Stimulated activated effector memory CD8-positive, alpha-beta T cell treated with anti-CD3 and anti-CD28 coated beads, Interleukin-12 subunit alpha, Interleukin-12 subunit beta, amount 100 ng/mL, for 72 hours (primary cell): Measurements from ENCODE around the gene TCF19.
A peak's percentile ranks its signal among the peaks of the same experiment; 100 is the strongest.

ENCODE experiments used
- ATAC-seq: fragments of 150-1000 bp; cut with Tn5 transposase; 2 replicates; pipeline ENCODE4 v1.10.0; 2021
- DNase-seq, 2 donors: peaks; one replicate each; pipeline ENCODE4 v3.0.0; 2021 to 2022; ENCODE audit warnings: low spot score in 2 of 2
- H3K27ac Mint-ChIP-seq: one replicate; pipeline ENCODE4 v1.8.0; 2022; ENCODE audit warnings: mild to moderate bottlenecking, mixed read lengths
- H3K36me3 Mint-ChIP-seq: one replicate; pipeline ENCODE4 v1.8.0; 2022; ENCODE audit warnings: mild to moderate bottlenecking, mixed read lengths
- H3K4me1 Mint-ChIP-seq: one replicate; pipeline ENCODE4 v1.8.0; 2022; ENCODE audit warnings: mixed read lengths
- H3K4me3 Mint-ChIP-seq: one replicate; pipeline ENCODE4 v1.8.0; 2022; ENCODE audit warnings: mild to moderate bottlenecking, mixed read lengths
- H3K9me3 Mint-ChIP-seq: one replicate; pipeline ENCODE4 v1.8.0; 2022; ENCODE audit warnings: mixed read lengths

TCF19 gene, protein sequence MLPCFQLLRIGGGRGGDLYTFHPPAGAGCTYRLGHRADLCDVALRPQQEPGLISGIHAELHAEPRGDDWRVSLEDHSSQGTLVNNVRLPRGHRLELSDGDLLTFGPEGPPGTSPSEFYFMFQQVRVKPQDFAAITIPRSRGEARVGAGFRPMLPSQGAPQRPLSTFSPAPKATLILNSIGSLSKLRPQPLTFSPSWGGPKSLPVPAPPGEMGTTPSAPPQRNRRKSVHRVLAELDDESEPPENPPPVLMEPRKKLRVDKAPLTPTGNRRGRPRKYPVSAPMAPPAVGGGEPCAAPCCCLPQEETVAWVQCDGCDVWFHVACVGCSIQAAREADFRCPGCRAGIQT

GRCh38 chr6:31158140-31158862, at the start of gene TCF19:
TSS of gene TCF19 (plus strand) at chr6:31158589. CDS start at chr6:31159470, 881 bp downstream.
- Mint-ChIP-seq H3K4me3 (peak within 1 kb of the TSS; percentile 96), H3K4me1 (peaks cover 49% of the 10 kb centered on the region), H3K9me3 (no peaks in the 10 kb centered on the region), H3K27ac (peak within 1 kb of the TSS; percentile 96), H3K36me3 (peaks cover 64% of the 10 kb centered on the region)
- ATAC-seq, result peak; percentile 94
- DNase-seq, result peak; percentile 95 to 100

DNA sequence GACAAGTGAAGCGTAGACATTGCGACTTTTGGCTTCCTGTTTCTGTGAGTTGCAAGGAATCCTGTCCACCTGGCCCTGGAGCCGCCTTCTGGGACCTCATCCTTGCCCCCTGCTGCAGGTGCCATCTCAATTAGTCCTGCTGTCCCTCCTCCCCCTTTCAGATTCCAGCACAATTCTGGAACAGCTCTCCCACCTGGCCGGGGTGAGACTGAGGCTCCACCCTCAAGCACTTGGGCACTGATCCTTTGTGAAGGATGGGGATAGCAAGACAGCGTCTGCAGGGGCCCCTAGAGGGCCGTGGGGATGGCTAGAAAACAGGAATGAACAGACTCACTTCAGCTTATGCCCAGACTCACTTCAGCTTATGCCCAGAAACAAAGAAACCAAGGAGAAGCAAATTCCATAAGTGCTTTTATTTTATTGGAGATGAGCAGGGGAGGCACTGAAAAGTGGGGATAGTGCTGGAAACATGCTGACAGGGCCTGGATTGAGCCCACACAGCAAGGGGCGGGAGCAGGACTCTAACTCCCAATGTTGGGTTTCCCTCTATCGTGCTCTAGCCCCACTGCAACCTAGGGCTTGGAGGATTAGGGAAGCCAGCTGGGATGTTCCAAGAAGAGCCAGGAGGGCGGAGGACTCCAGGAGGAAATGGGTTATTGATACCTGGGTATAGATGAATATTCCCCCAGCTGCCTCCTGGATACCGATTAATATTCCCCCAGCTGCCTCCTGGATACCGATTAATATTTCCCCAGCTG, 47.4 kb upstream of the TCF19 start:
- no peak for ATAC-seq
- no peak for DNase-seq
- H3K27ac Mint-ChIP-seq, result no peak overlapping the region
- H3K36me3 Mint-ChIP-seq, result no peaks in the 10 kb centered on the region
- H3K4me1 Mint-ChIP-seq, result no peaks in the 10 kb centered on the region
- H3K4me3 Mint-ChIP-seq, result no peak overlapping the region
- no peaks in the 10 kb centered on the region for H3K9me3 Mint-ChIP-seq

DNA sequence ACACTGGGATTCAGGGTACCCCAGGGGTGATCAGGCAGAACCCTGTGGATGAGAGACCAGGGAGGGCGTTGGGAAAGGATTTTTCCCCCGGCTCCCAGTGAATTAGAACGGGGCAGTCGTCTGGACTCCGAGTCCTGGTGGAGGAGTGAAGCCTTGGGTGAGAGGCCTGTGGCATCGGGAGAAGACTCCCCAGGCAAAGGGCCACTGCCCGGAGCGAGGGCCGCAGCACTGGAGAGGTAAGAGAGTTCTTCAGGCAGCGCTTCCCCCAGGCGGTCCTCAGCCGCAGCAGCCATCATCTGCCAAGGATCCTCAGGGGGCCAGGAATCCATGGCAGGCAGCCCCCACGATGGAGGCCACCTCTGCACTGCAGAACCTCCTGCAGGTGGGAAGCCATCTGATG, 46.7 kb upstream of the TCF19 start:
- ATAC-seq (no peak), DNase-seq (no peak)
- no peaks in the 10 kb centered on the region for H3K36me3 Mint-ChIP-seq
- no peak overlapping the region for H3K27ac Mint-ChIP-seq
- no peak overlapping the region for H3K4me3 Mint-ChIP-seq
- H3K4me1 Mint-ChIP-seq, result no peaks in the 10 kb centered on the region
- H3K9me3 Mint-ChIP-seq, result no peaks in the 10 kb centered on the region

GRCh38 chr6:31112478-31112877, 45.9 kb upstream of the TCF19 start, which contains the start of gene C6orf15:
TSS of gene C6orf15 (minus strand) at chr6:31112575. CDS start at chr6:31112555, 20 bp downstream.
- no peak for DNase-seq
- H3K9me3 Mint-ChIP-seq, result no peaks in the 10 kb centered on the region
- no peak for ATAC-seq
- H3K4me3 Mint-ChIP-seq, result no peak within 1 kb of the TSS
- no peaks in the 10 kb centered on the region for H3K36me3 Mint-ChIP-seq
- H3K4me1 Mint-ChIP-seq, result no peaks in the 10 kb centered on the region
- no peak within 1 kb of the TSS for H3K27ac Mint-ChIP-seq

- peak overlapping the region; percentile 26 for H3K27ac Mint-ChIP-seq
These were observed 44.4 kb upstream of the TCF19 start for GRCh38 chr6:31113861-31114540.

DNA sequence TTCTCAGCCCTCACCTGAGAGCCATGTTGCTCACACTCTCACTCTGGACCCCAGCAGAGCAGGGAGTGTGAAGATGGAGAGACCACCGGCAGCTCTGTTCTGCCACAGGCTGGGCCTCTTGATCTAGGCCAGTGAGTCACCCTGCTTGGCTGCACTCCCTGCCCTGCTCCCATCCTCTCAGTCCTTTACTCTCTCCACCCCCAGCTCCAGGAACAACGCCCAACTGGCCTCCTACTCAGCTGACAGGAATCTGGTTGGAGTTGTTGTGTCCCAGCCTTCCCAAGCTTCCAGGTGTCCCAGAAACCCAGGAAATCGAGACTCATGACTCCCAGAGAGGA, 43.9 kb upstream of the TCF19 start, which contains the start of gene PSORS1C1:
TSS of gene PSORS1C1 (plus strand) at position 260 of the 338 bp plus-strand sequence. CDS start 14,833 bp downstream, outside the sequence.
- Mint-ChIP-seq H3K4me3 (no peak within 1 kb of the TSS), H3K36me3 (no peaks in the 10 kb centered on the region), H3K9me3 (no peaks in the 10 kb centered on the region), H3K4me1 (no peaks in the 10 kb centered on the region), H3K27ac (peak within 1 kb of the TSS; percentile 26)
- DNase-seq (no peak), ATAC-seq (no peak)

More at GRCh38 chr6:31113861-31114540, 44.4 kb upstream of the TCF19 start:
- no peaks in the 10 kb centered on the region for H3K9me3 Mint-ChIP-seq
- H3K4me1 Mint-ChIP-seq, result no peaks in the 10 kb centered on the region
- no peak for ATAC-seq
- H3K4me3 Mint-ChIP-seq, result no peak overlapping the region
- H3K36me3 Mint-ChIP-seq, result no peaks in the 10 kb centered on the region
- no peak for DNase-seq

DNA sequence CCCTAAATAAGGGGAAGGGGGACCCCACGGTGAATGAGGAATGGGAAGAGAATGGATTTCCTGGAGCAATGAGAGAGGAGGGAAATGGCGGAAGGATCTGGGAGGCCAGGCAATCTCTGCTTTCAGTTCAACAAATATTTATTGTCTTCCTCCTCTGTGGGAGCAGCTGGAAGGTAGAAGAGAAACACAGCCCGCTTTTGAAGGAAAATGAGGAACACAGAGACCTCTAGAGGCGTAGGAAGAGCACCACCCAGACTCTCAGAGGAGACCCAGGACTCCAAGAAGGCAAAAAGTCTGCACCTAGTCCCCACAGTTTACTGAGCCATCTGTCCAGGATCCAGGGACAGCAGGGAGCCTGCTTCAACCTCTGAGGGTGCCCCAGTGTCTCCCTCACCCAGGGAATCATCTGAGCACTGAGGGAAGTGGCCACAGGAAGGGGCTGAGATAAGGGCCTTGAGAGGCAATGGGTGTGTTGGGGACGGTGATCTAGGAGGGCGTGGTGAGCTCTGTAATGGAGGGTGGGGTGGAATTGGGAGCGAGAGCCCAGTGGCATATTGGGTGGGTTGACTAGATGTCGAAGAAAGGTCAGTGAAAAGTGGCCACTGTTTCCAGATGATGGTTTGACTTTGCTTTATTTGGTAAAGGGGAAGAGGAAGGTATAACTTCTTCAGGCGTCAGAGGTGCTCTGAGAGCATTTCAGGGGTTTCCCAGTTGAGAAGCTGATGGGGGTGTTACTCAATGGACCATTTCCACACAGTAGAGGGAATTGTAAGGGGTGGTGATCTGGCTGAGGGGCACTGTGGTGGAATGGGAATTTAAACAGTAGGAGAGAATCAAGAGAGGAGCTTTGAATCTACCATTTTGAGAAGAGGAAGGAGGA, 43.2 kb upstream of the TCF19 start:
- no peak for ATAC-seq
- no peaks in the 10 kb centered on the region for H3K4me1 Mint-ChIP-seq
- peak overlapping the region; percentile 26 for H3K27ac Mint-ChIP-seq
- H3K36me3 Mint-ChIP-seq, result no peaks in the 10 kb centered on the region
- no peaks in the 10 kb centered on the region for H3K9me3 Mint-ChIP-seq
- no peak overlapping the region for H3K4me3 Mint-ChIP-seq
- no peak for DNase-seq

DNA sequence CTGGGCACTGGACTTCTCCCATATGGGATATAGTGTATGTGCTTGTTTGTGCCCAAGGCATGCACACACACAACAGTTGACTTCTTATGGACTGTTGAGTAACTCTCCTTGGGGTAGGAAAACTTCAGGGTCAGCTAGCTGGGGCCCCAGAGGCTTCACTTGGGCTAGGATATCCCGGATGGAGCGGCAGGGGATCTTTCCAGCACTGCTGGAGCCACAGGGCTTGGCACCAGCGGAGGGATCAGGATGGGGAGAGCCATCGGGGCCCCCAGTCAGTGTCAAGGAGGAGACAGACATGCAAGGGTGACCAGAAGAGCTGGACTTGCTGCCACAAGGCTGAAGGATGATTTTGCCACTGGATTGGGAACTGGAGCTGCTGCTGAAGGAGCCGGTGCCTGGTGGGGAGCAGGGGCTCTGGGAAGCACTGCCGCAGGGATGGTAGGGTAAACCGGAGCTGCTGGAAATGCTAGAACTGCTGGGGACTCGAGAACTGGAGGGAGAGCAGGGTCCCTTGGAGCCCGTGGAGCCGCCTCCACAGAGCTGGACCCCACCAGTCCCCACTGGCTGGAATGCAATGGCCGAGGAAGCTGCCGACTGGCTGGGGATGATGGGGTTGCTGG, 42.3 kb upstream of the TCF19 start:
- no peak overlapping the region for H3K4me3 Mint-ChIP-seq
- ATAC-seq, result no peak
- H3K27ac Mint-ChIP-seq, result peak overlapping the region; percentile 78
- no peak for DNase-seq
- H3K36me3 Mint-ChIP-seq, result no peaks in the 10 kb centered on the region
- no peaks in the 10 kb centered on the region for H3K9me3 Mint-ChIP-seq
- no peaks in the 10 kb centered on the region for H3K4me1 Mint-ChIP-seq

- no peaks in the 10 kb centered on the region for H3K4me1 Mint-ChIP-seq
- DNase-seq, result no peak
- H3K9me3 Mint-ChIP-seq, result no peaks in the 10 kb centered on the region
These were observed 41.6 kb upstream of the TCF19 start for GRCh38 chr6:31116661-31117385.

DNA sequence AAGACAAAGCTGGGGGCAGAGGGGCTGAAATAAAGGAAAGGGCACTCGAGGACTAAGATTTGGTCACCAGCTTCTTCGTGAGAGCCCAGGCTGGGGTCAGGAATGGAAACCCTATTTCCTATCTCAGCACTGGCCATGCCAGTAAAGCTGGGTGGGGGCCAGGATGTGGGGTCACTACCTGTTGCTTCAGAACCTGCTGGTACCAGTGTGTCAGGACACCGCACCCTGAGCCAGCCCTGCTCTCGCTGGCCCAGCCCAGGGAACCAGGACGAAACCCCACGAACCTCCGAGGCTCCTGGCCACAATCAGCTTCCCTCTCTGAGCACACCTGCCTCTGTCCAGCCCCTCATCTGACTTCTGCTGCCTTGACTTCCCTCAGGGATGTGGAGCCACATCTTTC, 40.2 kb upstream of the TCF19 start:
- Mint-ChIP-seq H3K9me3 (no peaks in the 10 kb centered on the region), H3K4me1 (peaks cover 2% of the 10 kb centered on the region), H3K27ac (no peak overlapping the region), H3K36me3 (no peaks in the 10 kb centered on the region), H3K4me3 (no peak overlapping the region)
- DNase-seq (no peak), ATAC-seq (no peak)

More at GRCh38 chr6:31116661-31117385, 41.6 kb upstream of the TCF19 start:
- Mint-ChIP-seq H3K4me3 (no peak overlapping the region), H3K27ac (peak overlapping the region; percentile 78), H3K36me3 (no peaks in the 10 kb centered on the region)
- ATAC-seq, result no peak

- Mint-ChIP-seq H3K9me3 (no peaks in the 10 kb centered on the region), H3K36me3 (no peaks in the 10 kb centered on the region), H3K4me3 (no peak within 1 kb of the TSS), H3K4me1 (peaks cover 7% of the 10 kb centered on the region), H3K27ac (no peak within 1 kb of the TSS)
- no peak for DNase-seq
- ATAC-seq, result no peak
These were observed 38.1 kb upstream of the TCF19 start, which contains the start of gene CDSN for GRCh38 chr6:31120151-31120915. TSS of gene CDSN (minus strand) at chr6:31120446. CDS start at chr6:31120419, 27 bp downstream.

DNA sequence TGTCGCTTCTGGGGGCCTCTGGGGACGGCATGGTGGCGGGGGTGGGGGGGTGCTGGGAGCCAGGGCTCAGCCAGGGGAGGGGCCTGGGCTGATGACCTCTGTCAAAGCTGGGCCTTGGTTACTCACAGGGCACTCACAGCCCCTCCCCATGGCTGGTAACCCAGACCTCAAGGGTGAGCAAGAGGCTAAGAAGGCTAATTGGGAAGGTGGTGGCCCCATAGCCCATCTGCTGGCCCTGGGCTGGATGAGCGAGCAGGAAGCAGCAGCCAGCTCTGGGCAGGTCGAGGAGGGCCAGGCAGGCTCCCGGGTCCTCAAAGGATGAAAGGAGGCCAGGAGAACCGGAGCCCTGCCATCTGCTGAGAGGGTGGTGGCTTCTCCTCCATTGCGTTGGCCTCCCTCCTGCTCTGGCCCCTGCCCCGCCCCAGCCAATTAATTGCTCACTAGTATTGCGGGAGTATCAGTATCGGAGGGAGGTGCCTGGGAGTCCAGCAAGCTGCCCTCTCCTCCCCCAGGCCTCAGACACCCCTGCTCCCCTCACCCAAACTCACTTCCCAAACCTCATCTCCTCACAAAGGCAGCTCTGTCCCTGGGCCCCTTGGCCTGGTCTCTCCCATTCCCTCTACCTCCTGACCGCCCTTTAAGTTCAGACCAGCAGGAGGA, 37.1 kb upstream of the TCF19 start:
- ATAC-seq (no peak), DNase-seq (no peak)
- no peaks in the 10 kb centered on the region for H3K36me3 Mint-ChIP-seq
- H3K4me3 Mint-ChIP-seq, result no peak overlapping the region
- no peak overlapping the region for H3K27ac Mint-ChIP-seq
- H3K4me1 Mint-ChIP-seq, result peaks cover 7% of the 10 kb centered on the region
- H3K9me3 Mint-ChIP-seq, result no peaks in the 10 kb centered on the region
